Pancreas (tissue), 10 donors: Measurements from ENCODE around the gene TTC22. TPM values are rescaled to one million over a fixed set of nuclear protein-coding genes. Genes with fewer than 3 reads are reported as not detected.

ENCODE experiments used
- ATAC-seq, 4 donors: fragments of 200-7000 bp; cut with Tn5 transposase; one replicate each; pipeline versions ENCODE4 v1.8.0 to v1.9.1; 2020; ENCODE audit warnings: mild to moderate bottlenecking in 4 of 4, moderate library complexity in 4 of 4
- DNase-seq, 6 donors: peaks; one replicate each; pipeline ENCODE4 v3.0.0-alpha.2; 2020
- FAIRE-seq: peaks from 2 replicates; lab custom pipeline; 2012; peaks lifted over from hg19 to GRCh38; lab: Jason Lieb, UNC
- H3K27ac ChIP-seq, 4 donors: fragments of 200-600 bp; sonication (generic); 1 replicate in 3 of 4; 2 replicates in 1 of 4; pipeline versions ENCODE4 v1.5.0 to v1.8.0; 2020
- H3K27me3 ChIP-seq, 4 donors: fragments of 200-600 bp; one replicate each; pipeline ENCODE4 v1.8.0; 2021
- H3K36me3 ChIP-seq, 3 donors: fragments of 200-600 bp; sonication (generic) in 1 of 3; one replicate each; pipeline versions ENCODE4 v1.5.0 to v1.8.0; 2020 to 2021
- H3K4me1 ChIP-seq, 3 donors: fragments of 200-600 bp; one replicate each; pipeline ENCODE4 v1.8.0; 2021
- H3K4me3 ChIP-seq, 4 donors: fragments of 200-600 bp; sonication (generic) in 2 of 4; one replicate each; pipeline versions ENCODE4 v1.5.0 to v1.8.0; 2020 to 2021
- H3K9me3 ChIP-seq, 4 donors: fragments of 200-600 bp; one replicate each; pipeline ENCODE4 v1.8.0; 2021
- WGBS, 2 donors: extraction: QIAGEN DNeasy Blood & Tissue Kit; methylation state at CpG; one replicate each; pipeline ENCODE4 v1.1.7; 2013; 5-methylcytosine and 5-hydroxymethylcytosine counted together
- intact Hi-C, 3 donors: fragments of 100-400 bp; cut with DNase I; formaldehyde crosslinking; loops; one replicate each; pipeline versions ENCODE4 v1.11.1 to v1.14.2; 2022
- polyA plus RNA-seq, 2 donors: library from polyadenylated mRNA; stranded (reverse); fragments of 200-250 nt; gene quantifications; one replicate each; pipeline ENCODE4 v1.2.3, GENCODE V29; 2013
- total RNA-seq, 6 donors: library from RNA; stranded (reverse); fragmentation: NEBNext Ultra II Directional in 4 of 6; extraction: Animal tissue kit (Norgen Biotek cat#: 25700) in 4 of 6; gene quantifications; one replicate each; pipeline versions ENCODE4 v1.2.1 to v1.2.4, GENCODE V29; 2021 to 2023
- TF ChIP-seq, protein P1 (sequence below), 4 donors: fragments of 200-600 bp; sonication (generic) in 3 of 4; IDR thresholded peaks; one replicate each; pipeline versions ENCODE4 v1.5.0 to v1.8.0; 2021; ENCODE audit warnings: antibody characterized with exemption in 4 of 4
- donor health status: healthy with polysubstance abuse.
- donor health status: DM: no; HTN: no; CAD: no; lungs with moderate emphysema.
- donor health status: DM: no; HTN: no; CAD: no.
- donor health status: control.
- donor health status: control.
- donor health status: Bipolar disorder and iron deficiency.
- donor health status: DM: yes; HTN: yes; CAD: no.
- donor health status: DM: no; HTN: no; CAD: no.
- donor health status: DM: no; HTN: no; CAD: no.
- donor health status: DM: yes; HTN: yes; CAD: no.

The TTC22 gene
- total and polyA plus RNA-seq, 8 donors: 6.1 to 10.6 (median 7.1) TPM

DNA sequence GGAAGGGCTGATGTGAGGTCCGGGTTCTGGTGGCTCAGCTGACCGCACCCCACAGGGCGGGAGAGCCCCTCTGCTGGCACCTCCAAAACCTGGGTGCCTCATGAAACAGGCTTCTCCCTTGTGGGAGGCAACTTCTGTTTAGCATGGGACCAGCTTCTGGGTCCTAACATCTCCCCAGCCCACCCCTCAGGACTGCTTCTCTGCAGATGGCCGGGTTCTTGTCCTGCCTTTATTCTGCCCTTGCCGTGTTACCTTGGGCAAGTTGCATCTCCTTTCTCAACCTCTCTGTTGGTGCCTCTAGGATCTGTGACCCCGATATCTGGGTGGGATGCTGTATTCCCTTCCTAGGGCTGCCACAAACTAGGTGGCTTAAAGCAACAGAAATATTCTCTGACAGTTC is 15.0 kb upstream of the TTC22 start:
- FAIRE-seq (no peak), ATAC-seq (no peak), DNase-seq (no peak)
- Histone ChIP-seq H3K9me3 (no peaks in the 10 kb centered on the region), H3K27me3 (no peaks in the 10 kb centered on the region), H3K36me3 (no peaks in the 10 kb centered on the region), H3K27ac (no peak overlapping the region), H3K4me1 (no peaks in the 10 kb centered on the region), H3K4me3 (no peak overlapping the region)
- intact Hi-C loops: loop anchor here in 2 of 3 donors (10.0 kb wide), 3 partner anchors 311 to 941 kb away; no protein-coding TSS in a partner anchor
- TF ChIP-seq, protein P1, sequence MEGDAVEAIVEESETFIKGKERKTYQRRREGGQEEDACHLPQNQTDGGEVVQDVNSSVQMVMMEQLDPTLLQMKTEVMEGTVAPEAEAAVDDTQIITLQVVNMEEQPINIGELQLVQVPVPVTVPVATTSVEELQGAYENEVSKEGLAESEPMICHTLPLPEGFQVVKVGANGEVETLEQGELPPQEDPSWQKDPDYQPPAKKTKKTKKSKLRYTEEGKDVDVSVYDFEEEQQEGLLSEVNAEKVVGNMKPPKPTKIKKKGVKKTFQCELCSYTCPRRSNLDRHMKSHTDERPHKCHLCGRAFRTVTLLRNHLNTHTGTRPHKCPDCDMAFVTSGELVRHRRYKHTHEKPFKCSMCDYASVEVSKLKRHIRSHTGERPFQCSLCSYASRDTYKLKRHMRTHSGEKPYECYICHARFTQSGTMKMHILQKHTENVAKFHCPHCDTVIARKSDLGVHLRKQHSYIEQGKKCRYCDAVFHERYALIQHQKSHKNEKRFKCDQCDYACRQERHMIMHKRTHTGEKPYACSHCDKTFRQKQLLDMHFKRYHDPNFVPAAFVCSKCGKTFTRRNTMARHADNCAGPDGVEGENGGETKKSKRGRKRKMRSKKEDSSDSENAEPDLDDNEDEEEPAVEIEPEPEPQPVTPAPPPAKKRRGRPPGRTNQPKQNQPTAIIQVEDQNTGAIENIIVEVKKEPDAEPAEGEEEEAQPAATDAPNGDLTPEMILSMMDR (IDR thresholded peaks at IDR 0.05): no peak
- WGBS, 2 donors: 64 to 74% methylated on average over 6 of the region's 6 CpGs

DNA sequence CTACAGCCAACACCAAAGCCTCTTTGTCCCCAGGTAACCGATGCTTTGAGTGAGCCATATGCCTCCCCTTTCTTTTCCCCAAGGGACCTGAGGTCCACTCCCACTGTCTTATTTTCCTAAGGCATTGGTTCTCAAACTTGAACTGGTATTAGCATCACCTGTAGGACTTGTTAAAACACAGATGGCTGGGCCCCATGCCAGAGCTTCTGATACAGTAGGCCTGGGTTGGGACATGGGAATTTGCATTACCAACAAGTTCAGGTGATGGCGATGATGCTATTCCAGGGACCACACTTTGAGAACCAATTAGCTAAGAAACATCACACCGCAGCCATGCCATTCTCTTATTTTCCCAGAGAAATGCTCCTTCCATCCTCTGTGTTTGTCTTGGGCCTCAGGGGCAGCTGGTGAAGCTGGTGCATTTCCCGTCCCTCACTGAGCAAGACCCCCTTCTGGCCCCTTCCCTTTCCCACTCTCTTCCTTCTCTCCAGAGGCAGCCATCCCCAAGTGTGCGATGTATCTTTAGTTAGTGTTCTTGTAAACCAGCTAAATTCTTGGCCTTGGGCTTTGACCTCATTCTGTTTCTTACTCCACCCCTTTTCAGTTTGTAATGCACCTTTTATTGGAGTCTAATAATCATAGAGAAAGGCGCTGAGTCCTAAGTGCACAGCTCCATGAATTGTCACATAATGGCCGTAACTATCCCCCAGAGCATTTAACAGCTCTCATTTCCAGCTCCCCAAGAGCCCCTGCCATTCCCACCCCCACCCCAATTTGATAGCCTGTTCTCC is 14.2 kb upstream of the TTC22 start:
- no peaks in the 10 kb centered on the region for H3K27me3 ChIP-seq
- 85 to 88% methylated on average over 7 of the region's 7 CpGs for WGBS, 2 donors
- no peaks in the 10 kb centered on the region for H3K9me3 ChIP-seq
- TF ChIP-seq, protein P1 (IDR thresholded peaks at IDR 0.05): no peak
- intact Hi-C loops: loop anchor here in 2 of 3 donors (10.0 kb wide), 3 partner anchors 310 to 940 kb away; no protein-coding TSS in a partner anchor
- DNase-seq: no peak
- H3K36me3 ChIP-seq: no peaks in the 10 kb centered on the region
- H3K4me3 ChIP-seq: no peak overlapping the region
- H3K4me1 ChIP-seq: no peaks in the 10 kb centered on the region
- H3K27ac ChIP-seq: no peak overlapping the region
- FAIRE-seq: no peak
- no peak for ATAC-seq

- Histone ChIP-seq H3K27me3 (no peaks in the 10 kb centered on the region), H3K9me3 (no peaks in the 10 kb centered on the region), H3K27ac (no peak overlapping the region), H3K36me3 (no peaks in the 10 kb centered on the region), H3K4me1 (no peaks in the 10 kb centered on the region), H3K4me3 (no peak overlapping the region)
- 84 to 88% methylated on average over 5 of the region's 5 CpGs for WGBS, 2 donors
- ATAC-seq (no peak), FAIRE-seq (no peak), DNase-seq (no peak)
- TF ChIP-seq, protein P1 (IDR thresholded peaks at IDR 0.05): no peak
- intact Hi-C loops: loop anchor here in 2 of 3 donors (5.0 to 10.0 kb wide), 4 partner anchors 142 to 940 kb away; no protein-coding TSS in a partner anchor
Measured at GRCh38 chr1:54814571-54814970, 13.4 kb upstream of the TTC22 start.

- Histone ChIP-seq H3K36me3 (no peaks in the 10 kb centered on the region), H3K4me1 (no peaks in the 10 kb centered on the region), H3K4me3 (no peak overlapping the region), H3K9me3 (no peaks in the 10 kb centered on the region), H3K27ac (no peak overlapping the region), H3K27me3 (no peaks in the 10 kb centered on the region)
- intact Hi-C loops: loop anchor here in 2 of 3 donors (5.0 to 10.0 kb wide), 4 partner anchors 142 to 939 kb away; no protein-coding TSS in a partner anchor
- FAIRE-seq (no peak), ATAC-seq (no peak), DNase-seq (no peak)
- WGBS, 2 donors: 81 to 82% methylated on average over 10 of the region's 10 CpGs
- TF ChIP-seq, protein P1 (IDR thresholded peaks at IDR 0.05): no peak
Measured at GRCh38 chr1:54814126-54814498, 13.0 kb upstream of the TTC22 start.
